HepG2 (cell line): ENCODE data around the gene PCDHB9. TPM values are rescaled to one million over a fixed set of nuclear protein-coding genes. Genes with fewer than 3 reads are reported as not detected.
A peak's percentile ranks its signal among the peaks of the same experiment; 100 is the strongest.

Experiments
- ATAC-seq: fragments of 200-7000 bp; cut with Tn5 transposase; 3 replicates; pipeline ENCODE4 v1.9.1; 2020; ENCODE audit warnings: mild to moderate bottlenecking, moderate library complexity
- BruUV-seq: library from RNA; stranded (reverse); fragments of 400-500 nt; replicated peaks from 2 replicates; lab custom pipeline; 2021; lab: Mats Ljungman, UMichigan
- CTCF ChIA-PET: fragments of 300-600 bp; formaldehyde crosslinking; extraction: SDS; loops from one replicate; lab custom pipeline; 2021; ENCODE audit warnings: low total read pairs, inconsistent platforms, low intra/inter-chr PET ratio; lab: Yijun Ruan, JAX
- POLR2A ChIA-PET: fragments of 350-600 bp; sonication (Branson Sonifier 250); formaldehyde crosslinking; loops from one replicate; lab custom pipeline; 2020; ENCODE audit warnings: antibody characterized with exemption, inconsistent platforms; lab: Yijun Ruan, JAX
- DNase-seq: peaks from one replicate; pipeline ENCODE4 v3.0.0-alpha.2; 2015; ENCODE audit warnings: low spot score
- FAIRE-seq: peaks from 3 replicates; lab custom pipeline; 2011; peaks lifted over from hg19 to GRCh38; lab: Jason Lieb, UNC
- H2AFZ ChIP-seq: one replicate; pipeline ENCODE4 v1.6.1; 2011; ENCODE audit warnings: low read length, inconsistent platforms
- H3K27ac ChIP-seq: fragments of 300-600 bp; 3 replicates; pipeline ENCODE4 v1.8.0; 2011; ENCODE audit warnings: mixed run types, mild to moderate bottlenecking, mixed read lengths, low read length, inconsistent platforms; ENCODE audit not compliant: insufficient read depth; ENCODE audit errors: extremely low read length
- H3K27me3 ChIP-seq, 2 experiments: fragments of 200-600 bp in 1 of 2; 2 replicates in 1 of 2; 3 replicates in 1 of 2; pipeline versions ENCODE4 v1.6.0 to v1.8.0; 2011; ENCODE audit warnings: low read length in 2 of 2, mild to moderate bottlenecking in 2 of 2, moderate library complexity in 2 of 2, inconsistent platforms in 1 of 2; ENCODE audit not compliant: insufficient read depth in 2 of 2, control insufficient read depth in 1 of 2
- H3K36me3 ChIP-seq, 2 experiments: fragments of 200-600 bp in 1 of 2; replicated peaks in 1 of 2; 2 replicates in 1 of 2; 3 replicates in 1 of 2; pipeline versions ENCODE4 v1.5.1 to v1.8.0; 2011; ENCODE audit warnings: low read length in 2 of 2, inconsistent platforms in 1 of 2; ENCODE audit not compliant: insufficient read depth in 2 of 2, control insufficient read depth in 1 of 2
- H3K4me1 ChIP-seq: 2 replicates; pipeline ENCODE4 v1.5.1; 2012; ENCODE audit warnings: low read length, inconsistent platforms; ENCODE audit not compliant: insufficient read depth
- H3K4me2 ChIP-seq: 2 replicates; pipeline ENCODE4 v1.6.0; 2011; ENCODE audit warnings: low read depth, low read length, inconsistent platforms
- H3K4me3 ChIP-seq, 3 experiments: fragments of 200-600 bp in 1 of 3; sonication (generic), shearing (Covaris generic) in 1 of 3; replicated peaks in 1 of 3; 2 replicates each; pipeline ENCODE4 v1.5.1; 2011 to 2016; ENCODE audit warnings: low read length in 3 of 3, inconsistent platforms in 2 of 3, low read depth in 2 of 3, mild to moderate bottlenecking in 2 of 3, control low read depth in 1 of 3, mixed read lengths in 1 of 3; ENCODE audit not compliant: insufficient read depth in 1 of 3
- H3K79me2 ChIP-seq: one replicate; pipeline ENCODE4 v1.6.1; 2011; ENCODE audit warnings: low read length, inconsistent platforms; ENCODE audit not compliant: insufficient read depth
- H3K9ac ChIP-seq: 2 replicates; pipeline ENCODE4 v1.6.0; 2011; ENCODE audit warnings: mild to moderate bottlenecking, low read depth, low read length, inconsistent platforms; ENCODE audit not compliant: insufficient read depth
- H3K9me3 ChIP-seq: 2 replicates; pipeline ENCODE4 v1.5.1; 2012; ENCODE audit warnings: mild to moderate bottlenecking, low read length
- H4K20me1 ChIP-seq: 2 replicates; pipeline ENCODE4 v1.6.0; 2011; ENCODE audit warnings: inconsistent platforms, mild to moderate bottlenecking, low read length, moderate library complexity; ENCODE audit not compliant: insufficient read depth
- CC2D1A ChIP-seq: sonication (generic); formaldehyde crosslinking; IDR thresholded peaks from 2 replicates; pipeline ENCODE4 v1.8.1; 2023; ENCODE audit warnings: mild to moderate bottlenecking, missing genetic modification reagents
- E2F5 ChIP-seq: sonication (generic); formaldehyde crosslinking; conservative IDR thresholded peaks from 2 replicates; pipeline ENCODE4 v1.4.0; 2020; ENCODE audit warnings: missing genetic modification reagents
- FOXA1 ChIP-seq, 2 experiments: fragments of 450-650 bp in 1 of 2; sonication (generic) in 1 of 2; formaldehyde crosslinking in 1 of 2; IDR thresholded peaks; 2 replicates each; pipeline versions ENCODE4 v1.4.0 to v1.6.1; 2016 to 2020; ENCODE audit warnings: missing genetic modification reagents in 1 of 2
- MAFF ChIP-seq: IDR thresholded peaks from 2 replicates; pipeline ENCODE4 v1.6.1; 2011; ENCODE audit warnings: low read depth, low read length, improper control_type of control experiment
- SP1 ChIP-seq, 2 experiments: fragments of 450-650 bp in 1 of 2; sonication (generic) in 1 of 2; formaldehyde crosslinking in 1 of 2; IDR thresholded peaks; 2 replicates each; pipeline versions ENCODE4 v1.4.0 to v1.6.1; 2016 to 2020; ENCODE audit warnings: missing genetic modification reagents in 1 of 2
- SRSF9 ChIP-seq: fragments of 200-400 bp; formaldehyde crosslinking; IDR thresholded peaks from 2 replicates; pipeline ENCODE4 v1.6.1; 2018; ENCODE audit warnings: borderline replicate concordance, mild to moderate bottlenecking, low read depth, low read length; ENCODE audit not compliant: insufficient read depth, poor library complexity, severe bottlenecking
- ZNF3 ChIP-seq: IDR thresholded peaks from 2 replicates; pipeline ENCODE4 v1.7.0; 2017; ENCODE audit warnings: inconsistent platforms
- ZNF44 ChIP-seq: sonication (generic); formaldehyde crosslinking; IDR thresholded peaks from 2 replicates; pipeline ENCODE4 v1.5.1; 2020; ENCODE audit warnings: mild to moderate bottlenecking, missing genetic modification reagents
- ZSCAN21 ChIP-seq: sonication (generic); formaldehyde crosslinking; IDR thresholded peaks from 2 replicates; pipeline ENCODE4 v1.8.0; 2022; ENCODE audit warnings: mild to moderate bottlenecking, missing genetic modification reagents, moderate library complexity, borderline replicate concordance
- ZXDC ChIP-seq: sonication (generic); formaldehyde crosslinking; IDR thresholded peaks from 2 replicates; pipeline ENCODE4 v1.5.0; 2020; ENCODE audit warnings: mild to moderate bottlenecking, missing genetic modification reagents
- WGBS: methylation state at CpG from one replicate; pipeline ENCODE4 v1.1.6; 2017; ENCODE audit warnings: low lambda C conversion rate; 5-methylcytosine and 5-hydroxymethylcytosine counted together
- in situ Hi-C: cut with HindIII; loops from 2 replicates; pipeline ENCODE4 v1.10.0; 2017; ENCODE audit warnings: low pct_unique_long_range_greater_than_20kb; ENCODE audit not compliant: extremely low pct_ligation_motif_present
- intact Hi-C: fragments of 100-400 bp; cut with micrococcal nuclease; formaldehyde crosslinking; loops from one replicate; pipeline ENCODE4 v1.10.0; 2022; ENCODE audit not compliant: unreplicated experiment
- polyA plus RNA-seq, 8 experiments: library from polyadenylated mRNA; depleted of rRNA in 3 of 8; stranded (reverse) in 7 of 8; unstranded in 1 of 8; fragments of >200 nt; fragmentation: Illumina TruSeq in 4 of 8; extraction: Trizol in 4 of 8; gene quantifications; 2 replicates each; pipeline versions ENCODE4 v1.2.1 to v1.2.3, GENCODE V29; 2011 to 2016; ENCODE audit warnings: low read depth in 4 of 8, missing spikeins in 1 of 8, mixed read lengths in 1 of 8; ENCODE audit not compliant: insufficient read depth in 1 of 8
- total RNA-seq, 5 experiments: library from RNA; depleted of rRNA; stranded (reverse); fragments of >200 nt; fragmentation: Illumina TruSeq; extraction: Trizol; gene quantifications; 2 replicates each; pipeline ENCODE4 v1.2.3, GENCODE V29; 2016; ENCODE audit warnings: low read depth in 1 of 5
- TF ChIP-seq, protein P1 (sequence below): sonication (generic); formaldehyde crosslinking; IDR thresholded peaks from 2 replicates; pipeline ENCODE4 v1.5.0; 2020; ENCODE audit warnings: mild to moderate bottlenecking, missing genetic modification reagents
- TF ChIP-seq, protein P2 (sequence below): sonication (generic); formaldehyde crosslinking; IDR thresholded peaks from 2 replicates; pipeline ENCODE4 v1.8.0; 2023; ENCODE audit warnings: mild to moderate bottlenecking, missing genetic modification reagents
- TF ChIP-seq, protein P3 (sequence below): sonication (generic); formaldehyde crosslinking; IDR thresholded peaks from 2 replicates; pipeline ENCODE4 v1.4.0; 2020; ENCODE audit warnings: missing genetic modification reagents, mild to moderate bottlenecking, borderline replicate concordance

Gene PCDHB9
- total and polyA plus RNA-seq, 2 of the 13 experiments (the other 11 are each of a cell fraction or from before 2014, with no cell fraction given), result 0.17 to 0.18 TPM

- 69% methylated on average over 30 of the region's 32 CpGs for WGBS
- Histone ChIP-seq H3K4me2 (no peak overlapping the region), H3K27me3 (no peaks in the 10 kb centered on the region), H3K4me1 (no peaks in the 10 kb centered on the region), H3K9ac (no peak overlapping the region), H2AFZ (no peak overlapping the region), H3K4me3 (no peak overlapping the region), H4K20me1 (no peaks in the 10 kb centered on the region), H3K36me3 (no peaks in the 10 kb centered on the region), H3K9me3 (peaks cover 48% of the 10 kb centered on the region), H3K27ac (no peak overlapping the region), H3K79me2 (no peaks in the 10 kb centered on the region)
- DNase-seq (no peak), ATAC-seq (no peak), FAIRE-seq (no peak)
- CTCF ChIA-PET, result no interaction called here
- intact Hi-C loops (no loop called here), in situ Hi-C loops (no loop called here)
- no TSS peak for BruUV-seq
- POLR2A ChIA-PET, result no interaction called here
- TF ChIP-seq FOXA1 (IDR thresholded peaks at IDR 0.05) (no peak), FOXA1 (CRISPR knock-in tag; IDR thresholded peaks at IDR 0.05) (no peak), ZNF3 (CRISPR knock-in tag) (no peak), ZSCAN21 (CRISPR knock-in tag) (no peak), CC2D1A (CRISPR knock-in tag) (no peak), ZXDC (no peak), E2F5 (CRISPR knock-in tag) (no peak), MAFF (0 out of 2 replicates have a peak, but pooled peaks have one; percentile 1), SRSF9 (no peak), SP1 (IDR thresholded peaks at IDR 0.05) (no peak), SP1 (CRISPR knock-in tag; IDR thresholded peaks at IDR 0.05) (no peak), ZNF44 (no peak)
- TF ChIP-seq, protein P1, sequence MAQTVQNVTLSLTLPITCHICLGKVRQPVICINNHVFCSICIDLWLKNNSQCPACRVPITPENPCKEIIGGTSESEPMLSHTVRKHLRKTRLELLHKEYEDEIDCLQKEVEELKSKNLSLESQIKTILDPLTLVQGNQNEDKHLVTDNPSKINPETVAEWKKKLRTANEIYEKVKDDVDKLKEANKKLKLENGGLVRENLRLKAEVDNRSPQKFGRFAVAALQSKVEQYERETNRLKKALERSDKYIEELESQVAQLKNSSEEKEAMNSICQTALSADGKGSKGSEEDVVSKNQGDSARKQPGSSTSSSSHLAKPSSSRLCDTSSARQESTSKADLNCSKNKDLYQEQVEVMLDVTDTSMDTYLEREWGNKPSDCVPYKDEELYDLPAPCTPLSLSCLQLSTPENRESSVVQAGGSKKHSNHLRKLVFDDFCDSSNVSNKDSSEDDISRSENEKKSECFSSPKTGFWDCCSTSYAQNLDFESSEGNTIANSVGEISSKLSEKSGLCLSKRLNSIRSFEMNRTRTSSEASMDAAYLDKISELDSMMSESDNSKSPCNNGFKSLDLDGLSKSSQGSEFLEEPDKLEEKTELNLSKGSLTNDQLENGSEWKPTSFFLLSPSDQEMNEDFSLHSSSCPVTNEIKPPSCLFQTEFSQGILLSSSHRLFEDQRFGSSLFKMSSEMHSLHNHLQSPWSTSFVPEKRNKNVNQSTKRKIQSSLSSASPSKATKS (CRISPR knock-in tag), result no peak
- TF ChIP-seq, protein P2, sequence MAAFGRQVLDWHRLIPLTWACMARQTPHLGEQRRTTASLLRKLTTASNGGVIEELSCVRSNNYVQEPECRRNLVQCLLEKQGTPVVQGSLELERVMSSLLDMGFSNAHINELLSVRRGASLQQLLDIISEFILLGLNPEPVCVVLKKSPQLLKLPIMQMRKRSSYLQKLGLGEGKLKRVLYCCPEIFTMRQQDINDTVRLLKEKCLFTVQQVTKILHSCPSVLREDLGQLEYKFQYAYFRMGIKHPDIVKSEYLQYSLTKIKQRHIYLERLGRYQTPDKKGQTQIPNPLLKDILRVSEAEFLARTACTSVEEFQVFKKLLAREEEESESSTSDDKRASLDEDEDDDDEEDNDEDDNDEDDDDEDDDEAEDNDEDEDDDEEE, result no peak
- TF ChIP-seq, protein P3, sequence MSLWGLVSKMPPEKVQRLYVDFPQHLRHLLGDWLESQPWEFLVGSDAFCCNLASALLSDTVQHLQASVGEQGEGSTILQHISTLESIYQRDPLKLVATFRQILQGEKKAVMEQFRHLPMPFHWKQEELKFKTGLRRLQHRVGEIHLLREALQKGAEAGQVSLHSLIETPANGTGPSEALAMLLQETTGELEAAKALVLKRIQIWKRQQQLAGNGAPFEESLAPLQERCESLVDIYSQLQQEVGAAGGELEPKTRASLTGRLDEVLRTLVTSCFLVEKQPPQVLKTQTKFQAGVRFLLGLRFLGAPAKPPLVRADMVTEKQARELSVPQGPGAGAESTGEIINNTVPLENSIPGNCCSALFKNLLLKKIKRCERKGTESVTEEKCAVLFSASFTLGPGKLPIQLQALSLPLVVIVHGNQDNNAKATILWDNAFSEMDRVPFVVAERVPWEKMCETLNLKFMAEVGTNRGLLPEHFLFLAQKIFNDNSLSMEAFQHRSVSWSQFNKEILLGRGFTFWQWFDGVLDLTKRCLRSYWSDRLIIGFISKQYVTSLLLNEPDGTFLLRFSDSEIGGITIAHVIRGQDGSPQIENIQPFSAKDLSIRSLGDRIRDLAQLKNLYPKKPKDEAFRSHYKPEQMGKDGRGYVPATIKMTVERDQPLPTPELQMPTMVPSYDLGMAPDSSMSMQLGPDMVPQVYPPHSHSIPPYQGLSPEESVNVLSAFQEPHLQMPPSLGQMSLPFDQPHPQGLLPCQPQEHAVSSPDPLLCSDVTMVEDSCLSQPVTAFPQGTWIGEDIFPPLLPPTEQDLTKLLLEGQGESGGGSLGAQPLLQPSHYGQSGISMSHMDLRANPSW, result no peak
Measured at GRCh38 chr5:141236516-141237313, 49.8 kb downstream of the PCDHB9 start.
